Gastrocnemius medialis (tissue), 4 donors: Measurements from ENCODE around the gene MACROD2. TPM values are rescaled to one million over a fixed set of nuclear protein-coding genes. Genes with fewer than 3 reads are reported as not detected.

Experiments used
- ATAC-seq, 2 donors: fragments of 150-250 bp; one replicate each; pipeline ENCODE4 v1.9.1; 2016
- DNase-seq, 2 donors: peaks; one replicate each; pipeline ENCODE4 v3.0.0-alpha.2; 2019
- H3K27ac ChIP-seq, 4 donors: fragments of 200-600 bp; sonication (generic); 1 replicate in 1 of 4; 2 replicates in 3 of 4; pipeline ENCODE4 v1.5.1; 2016 to 2018; ENCODE audit warnings: mild to moderate bottlenecking in 2 of 4, moderate library complexity in 1 of 4
- H3K27me3 ChIP-seq, 3 donors: fragments of 200-600 bp; sonication (generic) in 2 of 3; 1 replicate in 1 of 3; 2 replicates in 2 of 3; pipeline versions ENCODE4 v1.5.1 to v1.6.0; 2016 to 2019; ENCODE audit warnings: mild to moderate bottlenecking in 1 of 3, moderate library complexity in 1 of 3
- H3K36me3 ChIP-seq, 2 donors: fragments of 200-600 bp; sonication (generic) in 1 of 2; one replicate each; pipeline ENCODE4 v1.5.1; 2017 to 2018
- H3K4me1 ChIP-seq, 2 donors: fragments of 200-600 bp; sonication (generic) in 1 of 2; one replicate each; pipeline ENCODE4 v1.5.1; 2016 to 2017; ENCODE audit warnings: mild to moderate bottlenecking in 2 of 2
- H3K4me3 ChIP-seq, 4 donors: fragments of 200-600 bp; sonication (generic) in 3 of 4; 1 replicate in 1 of 4; 2 replicates in 3 of 4; pipeline ENCODE4 v1.5.1; 2016 to 2019; ENCODE audit warnings: mild to moderate bottlenecking in 2 of 4
- H3K9me3 ChIP-seq, 3 donors: fragments of 200-600 bp; sonication (generic) in 2 of 3; 1 replicate in 1 of 3; 2 replicates in 2 of 3; pipeline ENCODE4 v1.5.1; 2016 to 2019
- CTCF ChIP-seq, 5 experiments: fragments of 450-650 bp in 3 of 5; fragments of 200-600 bp in 2 of 5; sonication (generic) in 2 of 5; IDR thresholded peaks in 4 of 5; conservative IDR thresholded peaks in 1 of 5; 1 replicate in 4 of 5; 2 replicates in 1 of 5; pipeline ENCODE4 v1.5.1; 2016 to 2019; ENCODE audit warnings: antibody characterized with exemption in 5 of 5, mild to moderate bottlenecking in 3 of 5, moderate library complexity in 3 of 5
- POLR2A ChIP-seq, 2 donors: fragments of 450-650 bp; IDR thresholded peaks; one replicate each; pipeline ENCODE4 v1.6.1; 2017; ENCODE audit warnings: antibody characterized with exemption in 2 of 2, mild to moderate bottlenecking in 2 of 2, moderate library complexity in 2 of 2
- in situ Hi-C, 4 donors: fragments of 200-750 bp; cut with MboI; loops; one replicate each; pipeline versions ENCODE4 v1.15.0 to v1.8.0; 2017; ENCODE audit warnings: low sequenced_read_pairs in 4 of 4
- intact Hi-C: fragments of 100-400 bp; cut with DNase I; formaldehyde crosslinking; loops from one replicate; pipeline ENCODE4 v1.15.1; 2023; ENCODE audit warnings: low total_unique reads
- total RNA-seq, 4 donors: library from RNA; depleted of rRNA; stranded (reverse); fragments of >200 nt; gene quantifications; one replicate each; pipeline versions ENCODE4 v1.1.0 to v1.2.3, GENCODE V29; 2016

The MACROD2 gene
- total RNA-seq, 4 donors from 2014 or later = 1.8 to 10.2 (median 3.6) TPM

- no peak overlapping the region for H3K4me3 ChIP-seq
- DNase-seq (no peak), ATAC-seq (no peak)
- intact Hi-C loops (no loop called here), in situ Hi-C loops (no loop called here)
- H3K4me1 ChIP-seq = no peaks in the 10 kb centered on the region
- H3K36me3 ChIP-seq = no peaks in the 10 kb centered on the region
- H3K9me3 ChIP-seq = no peaks in the 10 kb centered on the region
- no peak for TF ChIP-seq POLR2A (IDR thresholded peaks at IDR 0.05)
- no peak overlapping the region for H3K27ac ChIP-seq
- no peaks in the 10 kb centered on the region for H3K27me3 ChIP-seq
These were observed 1731.1 kb downstream of the MACROD2 start for GRCh38 chr20:15726416-15726815.

- Histone ChIP-seq H3K27ac (no peak overlapping the region), H3K9me3 (no peaks in the 10 kb centered on the region), H3K27me3 (no peaks in the 10 kb centered on the region), H3K36me3 (no peaks in the 10 kb centered on the region), H3K4me1 (no peaks in the 10 kb centered on the region), H3K4me3 (no peak overlapping the region)
- TF ChIP-seq POLR2A (IDR thresholded peaks at IDR 0.05) (no peak), CTCF (IDR thresholded peaks at IDR 0.05 in 4 of 5, conservative IDR thresholded peaks at IDR 0.05 in 1 of 5) (no peak)
- ATAC-seq (no peak), DNase-seq (no peak)
- in situ Hi-C loops (no loop called here), intact Hi-C loops (no loop called here)
These were observed 1738.7 kb downstream of the MACROD2 start for GRCh38 chr20:15734052-15734451.

DNA sequence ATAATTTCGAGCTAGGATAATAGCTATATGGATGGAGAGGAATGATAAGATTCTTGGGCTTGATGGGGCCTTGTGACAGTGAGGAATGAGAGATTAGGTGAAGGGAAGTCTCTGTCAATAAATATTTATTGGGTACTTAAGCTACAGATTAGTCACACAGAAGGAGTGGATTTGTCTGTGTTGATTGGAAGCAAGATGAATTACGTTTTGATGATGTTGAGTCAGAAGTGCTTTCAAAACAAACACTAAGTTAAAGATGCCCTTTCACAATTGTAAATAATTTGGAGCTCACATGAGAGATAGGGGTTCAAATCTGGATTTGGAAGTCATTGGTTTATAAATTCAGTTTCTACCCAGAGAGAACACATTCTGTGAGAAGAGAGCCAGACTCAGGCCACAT, 1743.7 kb downstream of the MACROD2 start:
- H3K9me3 ChIP-seq = no peaks in the 10 kb centered on the region
- intact Hi-C loops = no loop called here
- H3K4me3 ChIP-seq = no peak overlapping the region
- H3K27me3 ChIP-seq = no peaks in the 10 kb centered on the region
- ATAC-seq (no peak), DNase-seq (no peak)
- H3K4me1 ChIP-seq = no peaks in the 10 kb centered on the region
- no peaks in the 10 kb centered on the region for H3K36me3 ChIP-seq
- in situ Hi-C loops = no loop called here
- H3K27ac ChIP-seq = no peak overlapping the region
- no peak for TF ChIP-seq CTCF (IDR thresholded peaks at IDR 0.05 in 4 of 5, conservative IDR thresholded peaks at IDR 0.05 in 1 of 5)
- TF ChIP-seq POLR2A (IDR thresholded peaks at IDR 0.05) = no peak

DNA sequence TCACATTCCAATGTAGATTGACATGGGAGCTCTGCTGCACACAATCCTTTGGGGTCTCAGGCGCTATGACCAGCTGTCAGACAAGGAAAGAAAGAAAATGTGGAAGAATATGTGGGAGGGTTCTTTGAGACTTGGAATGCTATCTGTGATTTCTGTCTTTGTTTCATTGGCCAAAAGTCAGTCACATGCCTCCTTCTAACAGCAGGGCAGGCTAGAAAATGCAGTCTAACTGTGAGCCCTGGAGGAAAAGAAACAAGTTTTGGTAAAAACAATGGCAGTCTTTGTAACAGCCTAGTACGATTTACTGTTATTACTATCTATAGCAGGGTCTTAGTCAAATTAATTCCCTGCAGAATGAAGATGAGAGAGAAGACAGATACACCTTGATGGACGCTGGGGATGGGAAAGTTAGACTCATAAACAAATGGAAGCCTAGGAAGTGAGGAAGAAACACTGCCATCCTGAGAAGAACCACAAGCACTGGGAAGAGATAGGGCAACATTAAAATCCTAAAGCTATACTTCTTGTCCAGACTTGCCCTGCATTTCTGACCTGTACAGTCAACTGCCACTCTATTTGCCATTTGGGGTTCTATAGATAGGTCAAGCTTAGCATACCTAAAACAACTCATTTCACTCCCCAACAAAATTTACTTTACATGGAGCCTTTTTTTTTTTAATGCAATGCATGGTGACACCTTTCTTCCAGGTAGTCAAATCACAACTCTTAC, 1744.9 kb downstream of the MACROD2 start:
- H3K9me3 ChIP-seq = no peaks in the 10 kb centered on the region
- in situ Hi-C loops = no loop called here
- no peak overlapping the region for H3K27ac ChIP-seq
- DNase-seq = no peak
- TF ChIP-seq POLR2A (IDR thresholded peaks at IDR 0.05) (no peak), CTCF (IDR thresholded peaks at IDR 0.05 in 4 of 5, conservative IDR thresholded peaks at IDR 0.05 in 1 of 5) (no peak)
- ATAC-seq = no peak
- intact Hi-C loops = no loop called here
- H3K4me3 ChIP-seq = no peak overlapping the region
- no peaks in the 10 kb centered on the region for H3K27me3 ChIP-seq
- no peaks in the 10 kb centered on the region for H3K4me1 ChIP-seq
- no peaks in the 10 kb centered on the region for H3K36me3 ChIP-seq

DNA sequence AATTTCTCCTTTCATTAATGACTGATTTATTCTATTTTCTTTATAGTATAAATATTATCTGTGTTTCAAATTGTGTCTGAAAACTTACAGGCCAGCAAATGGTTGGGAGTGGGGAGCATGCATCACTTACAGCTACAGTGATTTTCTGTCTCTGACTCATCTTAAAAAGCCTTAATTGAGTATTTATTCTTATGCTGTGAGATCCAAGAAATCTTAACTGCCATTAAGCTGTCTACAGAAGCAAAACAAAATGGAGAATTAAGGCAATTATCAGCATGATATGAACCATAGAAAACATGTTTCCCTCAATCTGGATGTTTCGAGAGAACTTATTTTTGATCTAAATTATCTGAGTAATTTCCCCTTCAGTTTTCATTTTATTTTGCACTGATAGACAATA, 1746.8 kb downstream of the MACROD2 start:
- Histone ChIP-seq H3K4me1 (no peaks in the 10 kb centered on the region), H3K27me3 (no peaks in the 10 kb centered on the region), H3K36me3 (no peaks in the 10 kb centered on the region), H3K27ac (no peak overlapping the region), H3K4me3 (no peak overlapping the region), H3K9me3 (no peaks in the 10 kb centered on the region)
- ATAC-seq (no peak), DNase-seq (no peak)
- intact Hi-C loops (no loop called here), in situ Hi-C loops (no loop called here)
- TF ChIP-seq CTCF (IDR thresholded peaks at IDR 0.05 in 4 of 5, conservative IDR thresholded peaks at IDR 0.05 in 1 of 5) = no peak
- no peak for TF ChIP-seq POLR2A (IDR thresholded peaks at IDR 0.05)
